Measurements from ENCODE around the gene HMSD.
A peak's percentile ranks its signal among the peaks of the same experiment; 100 is the strongest.
"Not testable (repeated sequence)": the region's sequence is repeated elsewhere in the genome, so short reads cannot be mapped to it uniquely, and the experiment has no call there.

HMSD gene

GRCh38 chr18:63949068-63949737 is at the start of gene HMSD:
HMSD (plus strand) TSS chr18:63949301; CDS start chr18:63953456, 4,155 bp downstream.
- DNase-seq (ENCODE audit: low spot score): peak; percentile 78

DNA sequence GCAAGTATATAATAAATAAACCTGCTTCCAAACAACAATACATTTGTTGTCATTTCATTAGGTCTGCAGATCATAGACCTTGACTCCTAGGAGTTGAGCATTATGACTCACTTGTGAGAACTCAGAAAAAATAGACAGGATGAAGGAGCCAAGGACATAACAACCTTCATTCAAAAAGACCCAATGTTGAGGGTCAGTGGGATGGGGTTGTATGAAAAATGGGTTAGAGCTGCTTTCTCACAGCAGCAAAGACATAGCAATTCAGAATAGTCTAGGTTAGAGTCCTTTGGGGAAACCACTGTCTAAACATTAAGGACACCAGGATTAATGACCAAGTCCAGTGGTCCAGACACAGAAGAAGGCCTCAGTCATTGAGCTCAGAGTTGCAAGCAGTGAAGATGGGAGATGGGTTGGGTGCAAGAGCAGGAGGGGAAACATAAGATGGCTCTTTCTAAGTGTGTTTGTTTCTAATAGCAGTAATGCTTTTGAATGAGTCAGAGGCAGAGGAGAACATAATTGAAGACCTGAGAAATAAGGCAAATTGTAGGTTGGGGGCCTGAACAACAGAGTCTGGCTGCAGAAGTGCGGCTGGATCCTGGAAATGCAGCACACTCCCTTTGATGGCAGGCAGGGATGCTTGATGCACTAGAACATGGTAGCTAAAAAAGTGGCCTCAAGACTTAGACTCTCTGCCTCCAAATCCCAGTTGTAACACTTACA is 45.1 kb upstream of the HMSD start:
- DNase-seq (ENCODE audit: low spot score): no peak

DNA sequence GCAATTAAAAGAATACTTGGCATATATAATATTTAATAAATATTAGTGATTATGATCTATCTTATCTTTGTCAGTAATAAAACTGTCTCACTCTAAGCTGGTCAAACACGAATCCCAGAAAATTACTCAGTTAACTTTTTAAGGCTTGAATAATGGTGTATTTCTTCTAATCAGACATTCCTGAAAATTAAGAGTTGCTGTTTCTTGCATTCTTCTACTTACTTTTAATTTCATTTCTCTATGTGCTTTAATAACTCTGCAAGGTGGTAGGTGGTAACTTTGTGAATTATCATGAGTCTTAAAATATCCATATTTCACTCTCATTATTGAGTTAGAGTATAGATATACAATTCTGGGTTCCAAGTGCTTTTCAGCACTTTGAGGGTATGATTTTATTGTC is 44.4 kb upstream of the HMSD start:
- no peak for DNase-seq (ENCODE audit: low spot score)

DNA sequence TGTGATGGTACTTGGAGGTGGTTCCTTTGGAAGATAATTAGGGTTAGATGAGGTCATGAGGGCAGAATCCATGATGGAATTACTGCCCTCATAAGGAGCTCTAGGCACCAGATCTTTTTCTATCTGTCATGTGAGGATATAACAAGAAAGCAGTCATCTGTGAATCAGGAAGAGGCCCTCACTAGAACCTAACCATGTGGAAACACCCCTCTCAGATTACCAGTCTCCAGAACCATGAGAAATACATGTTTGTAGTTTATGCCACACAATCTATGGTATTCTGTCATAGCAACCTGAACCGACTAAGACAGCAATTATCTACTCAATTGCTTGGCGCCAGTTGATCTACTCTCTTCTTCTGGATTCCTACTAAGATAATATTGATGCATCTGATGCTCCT is 43.7 kb upstream of the HMSD start:
- no peak for DNase-seq (ENCODE audit: low spot score)

GRCh38 chr18:63906056-63906455 is 43.0 kb upstream of the HMSD start:
- DNase-seq (ENCODE audit: low spot score): no peak

DNA sequence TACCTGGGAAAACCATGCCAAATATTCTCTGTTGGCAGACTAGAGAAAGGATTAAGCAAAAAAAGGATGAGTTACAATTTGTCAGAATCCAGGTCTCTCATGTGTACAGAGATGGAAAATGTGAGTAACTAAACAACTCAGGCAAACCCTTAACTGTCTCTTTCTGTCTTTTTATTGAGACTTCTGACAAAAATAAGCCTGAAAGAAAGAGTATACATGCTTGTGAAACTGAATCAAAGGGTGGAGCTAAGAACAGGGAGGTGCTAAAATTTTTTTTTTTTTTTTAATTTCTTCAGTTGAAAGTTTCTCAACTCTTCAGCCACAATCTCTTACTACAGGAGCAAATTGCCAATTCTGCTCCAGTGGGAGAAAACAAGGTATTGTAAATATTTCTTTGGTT is 41.4 kb upstream of the HMSD start, which contains the start of gene SERPINB10:
SERPINB10 (plus strand) TSS at position 295 of the 400 bp plus-strand sequence. CDS start 7,553 bp downstream, outside the sequence.
- DNase-seq (ENCODE audit: low spot score): no peak

GRCh38 chr18:63908858-63909257 is 40.2 kb upstream of the HMSD start:
- DNase-seq (ENCODE audit: low spot score): no peak

GRCh38 chr18:63909870-63910269 is 39.2 kb upstream of the HMSD start:
- no peak for DNase-seq (ENCODE audit: low spot score)

DNA sequence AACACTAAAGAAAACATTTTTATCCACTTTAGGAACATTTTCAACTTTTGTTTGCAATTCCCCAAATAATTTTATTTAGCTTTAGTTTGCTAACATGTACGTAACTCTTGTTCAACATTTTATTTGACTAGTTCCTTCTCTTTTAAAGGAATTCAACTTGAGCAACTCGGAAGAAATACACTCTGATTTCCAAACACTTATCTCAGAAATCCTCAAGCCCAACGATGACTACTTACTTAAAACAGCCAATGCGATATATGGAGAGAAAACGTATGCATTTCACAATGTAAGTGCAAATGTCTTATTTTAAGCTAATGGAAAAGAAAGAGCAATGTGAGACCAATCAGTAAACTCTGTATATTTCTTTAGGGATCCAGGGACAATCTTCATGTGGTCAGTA is 31.3 kb upstream of the HMSD start:
- DNase-seq (ENCODE audit: low spot score): no peak

- DNase-seq (ENCODE audit: low spot score): no peak
Observed at GRCh38 chr18:63922049-63922448, 27.1 kb upstream of the HMSD start.

DNA sequence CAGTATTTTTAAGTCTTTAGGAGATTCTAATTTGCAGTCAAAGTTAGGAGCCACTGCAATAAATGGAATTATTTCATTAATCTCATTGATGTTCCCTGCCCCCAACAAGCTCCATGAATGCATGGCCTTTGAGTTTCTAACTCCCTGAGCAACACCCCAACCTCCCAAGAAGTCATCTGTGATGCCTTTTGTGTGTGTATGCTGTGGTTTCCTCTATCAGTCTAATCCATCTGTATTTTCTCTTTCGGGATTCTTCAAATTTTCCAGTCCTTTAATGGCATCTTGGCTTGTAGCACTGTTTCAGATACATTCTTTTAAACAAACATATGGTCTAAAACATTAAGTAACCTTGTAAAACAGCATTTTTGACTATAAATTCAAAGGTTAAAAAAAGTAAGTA is 24.6 kb upstream of the HMSD start:
- no peak for DNase-seq (ENCODE audit: low spot score)

- no peak for DNase-seq (ENCODE audit: low spot score)
Observed at GRCh38 chr18:63928331-63928730, 20.8 kb upstream of the HMSD start.

DNA sequence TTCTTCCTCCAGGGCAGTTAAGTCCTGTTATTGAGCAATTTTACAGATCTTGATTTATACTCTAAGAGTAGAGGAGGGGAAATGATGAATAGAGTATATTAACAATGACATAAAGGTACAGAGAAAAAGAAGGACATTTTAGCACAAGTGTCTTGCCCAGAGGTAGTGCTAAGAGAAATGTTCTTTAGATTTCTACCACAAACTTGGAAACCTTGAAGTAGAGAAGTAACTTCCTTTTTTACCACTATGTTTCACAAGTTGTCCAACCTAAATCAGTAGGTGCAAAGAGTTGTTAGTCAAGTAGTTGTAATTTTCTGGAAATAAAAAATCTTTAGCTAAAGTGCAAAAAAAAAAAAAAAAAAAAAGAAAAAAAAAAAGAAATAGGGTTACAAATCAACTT is 19.7 kb upstream of the HMSD start:
- not testable (repeated sequence) for DNase-seq (ENCODE audit: low spot score)

- no peak for DNase-seq (ENCODE audit: low spot score)
Observed at GRCh38 chr18:63930773-63931354, 18.2 kb upstream of the HMSD start.

GRCh38 chr18:63936156-63936931 is 12.8 kb upstream of the HMSD start:
- DNase-seq (ENCODE audit: low spot score): peak; percentile 81

DNA sequence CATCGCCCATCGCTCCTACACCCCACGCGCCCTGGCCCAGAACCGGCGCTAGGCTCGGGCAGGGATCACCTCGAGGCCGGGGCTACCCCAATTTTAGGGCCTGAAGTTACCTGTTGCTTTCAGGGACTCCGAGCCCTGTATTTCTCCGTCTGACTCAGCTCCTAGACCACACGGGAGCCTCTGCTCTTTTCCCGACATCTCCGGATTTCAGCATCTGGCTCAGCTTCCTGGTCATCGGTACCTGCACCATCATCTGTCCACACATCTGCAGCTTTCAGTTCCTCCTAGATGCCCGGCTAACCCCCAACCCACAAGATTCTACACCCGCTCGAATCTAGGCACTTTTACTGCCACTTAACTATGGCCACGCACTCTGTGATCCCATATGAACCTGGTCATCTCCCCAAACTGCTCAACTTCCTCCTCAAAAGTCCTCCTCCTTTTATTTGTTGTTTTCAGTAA is 12.1 kb upstream of the HMSD start:
- no peak for DNase-seq (ENCODE audit: low spot score)

DNA sequence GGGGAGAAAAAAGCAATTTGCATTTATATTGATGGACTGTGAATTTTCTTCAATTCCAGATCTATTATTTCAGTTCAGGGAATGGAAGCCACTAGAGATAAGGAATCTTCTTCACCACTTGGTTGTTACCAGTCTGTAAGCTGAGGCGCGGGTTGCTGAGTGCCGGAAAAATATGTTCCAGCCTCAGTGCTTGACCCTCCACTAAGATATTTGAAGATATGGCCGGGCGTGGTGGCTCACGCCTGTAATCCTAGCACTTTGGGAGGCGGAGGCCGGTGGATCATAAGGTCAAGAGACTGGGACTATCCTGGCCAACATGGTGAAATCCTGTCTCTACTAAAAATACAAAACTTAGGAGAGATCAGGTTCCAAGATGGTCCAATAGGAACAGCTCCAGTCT is 9.1 kb upstream of the HMSD start:
- no peak for DNase-seq (ENCODE audit: low spot score)

DNA sequence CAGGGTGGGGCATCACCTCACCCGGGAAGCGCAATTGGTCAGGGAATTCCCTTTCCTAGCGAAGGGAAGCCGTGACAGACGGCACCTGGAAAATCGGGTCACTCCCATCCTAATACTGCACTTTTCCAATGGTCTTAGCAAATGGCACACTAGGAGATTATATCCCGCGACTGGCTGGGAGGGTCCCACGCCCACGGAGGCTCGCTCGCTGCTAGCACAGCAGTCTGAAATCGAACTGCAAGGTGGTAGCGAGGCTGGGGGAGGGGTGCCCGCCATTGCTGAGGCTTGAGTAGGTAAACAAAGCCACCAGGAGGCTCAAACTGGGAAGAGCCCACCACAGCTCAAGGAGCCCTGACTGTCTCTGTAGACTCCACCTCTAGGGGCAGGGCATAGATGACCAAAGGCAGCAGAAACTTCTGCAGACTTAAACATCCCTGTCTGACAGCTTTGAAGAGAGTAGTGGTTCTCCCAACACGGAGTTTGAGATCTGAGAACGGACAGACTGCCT is 8.5 kb upstream of the HMSD start:
- DNase-seq (ENCODE audit: low spot score): not testable (repeated sequence)

DNA sequence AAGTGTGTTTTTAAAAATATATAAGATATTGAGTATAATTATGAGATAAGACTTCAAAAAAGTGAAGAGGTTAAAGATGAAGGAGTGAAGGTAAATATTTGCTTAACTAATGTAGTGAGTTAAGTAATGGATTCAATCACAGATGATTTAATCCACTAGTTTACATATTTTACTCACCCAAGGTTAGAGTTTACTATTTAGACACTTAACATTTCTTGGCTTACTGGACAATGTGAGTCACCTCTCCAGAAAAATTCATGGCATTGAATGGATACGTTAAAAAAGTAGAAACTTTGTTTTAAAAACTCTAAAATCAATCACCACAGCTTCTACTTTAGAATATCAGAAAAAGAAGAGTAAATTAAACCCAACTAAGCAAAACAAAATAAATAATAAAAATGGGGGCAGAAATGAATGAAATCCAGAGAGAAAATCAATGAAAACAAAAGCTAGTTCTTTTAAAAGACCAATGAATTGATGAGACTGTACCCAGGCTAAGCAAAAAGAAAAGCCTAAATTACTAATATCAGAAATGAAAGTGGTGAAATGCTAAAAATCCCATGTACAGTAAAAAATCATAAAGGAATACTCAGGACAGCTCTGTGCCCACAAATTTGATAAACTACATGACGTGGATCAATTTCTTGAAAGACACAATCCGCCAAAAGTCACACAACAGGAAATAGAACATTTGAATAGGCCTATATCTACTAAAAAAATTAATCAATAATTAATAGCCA is 1.9 kb upstream of the HMSD start:
- no peak for DNase-seq (ENCODE audit: low spot score)

GRCh38 chr18:63951302-63951705 is 2.2 kb downstream of the HMSD start:
- no peak for DNase-seq (ENCODE audit: low spot score)

- DNase-seq (ENCODE audit: low spot score): no peak
Observed at GRCh38 chr18:63953811-63954210, 4.7 kb downstream of the HMSD start.

Measured in pons (tissue), 1 donor.